Ishikawa (cell line): ENCODE measurements around the gene MITF.

Source experiments
- CEBPB ChIP-seq: IDR thresholded peaks from 2 replicates; pipeline ENCODE4 v1.6.1; 2012
- CREB1 ChIP-seq: IDR thresholded peaks from 2 replicates; pipeline ENCODE4 v1.6.1; 2012; ENCODE audit warnings: low read depth
- EGR1 ChIP-seq: IDR thresholded peaks from 2 replicates; pipeline ENCODE4 v1.6.1; 2012
- EP300 ChIP-seq: IDR thresholded peaks from 2 replicates; pipeline ENCODE4 v1.6.1; 2012; ENCODE audit warnings: borderline replicate concordance
- RAD21 ChIP-seq: IDR thresholded peaks from 2 replicates; pipeline ENCODE4 v1.6.1; 2012; ENCODE audit warnings: low read depth
- TCF12 ChIP-seq: IDR thresholded peaks from 2 replicates; pipeline ENCODE4 v1.6.1; 2012; ENCODE audit warnings: low read depth
- TEAD4 ChIP-seq: IDR thresholded peaks from 2 replicates; pipeline ENCODE4 v1.6.1; 2012
- YY1 ChIP-seq: IDR thresholded peaks from 2 replicates; pipeline ENCODE4 v1.6.1; 2012; ENCODE audit warnings: low read depth
- ZBTB7A ChIP-seq: IDR thresholded peaks from 2 replicates; pipeline ENCODE4 v1.6.1; 2012; ENCODE audit warnings: low read depth
- TF ChIP-seq, protein P1 (sequence below): IDR thresholded peaks from 2 replicates; pipeline ENCODE4 v1.6.1; 2012

GRCh38 chr3:69882560-69882959 is 143.3 kb downstream of the MITF start:
- TF ChIP-seq CREB1 (no peak), EGR1 (no peak), CEBPB (no peak), TEAD4 (no peak), YY1 (no peak), ZBTB7A (no peak), TCF12 (no peak), RAD21 (no peak), EP300 (no peak)
- TF ChIP-seq, protein P1, sequence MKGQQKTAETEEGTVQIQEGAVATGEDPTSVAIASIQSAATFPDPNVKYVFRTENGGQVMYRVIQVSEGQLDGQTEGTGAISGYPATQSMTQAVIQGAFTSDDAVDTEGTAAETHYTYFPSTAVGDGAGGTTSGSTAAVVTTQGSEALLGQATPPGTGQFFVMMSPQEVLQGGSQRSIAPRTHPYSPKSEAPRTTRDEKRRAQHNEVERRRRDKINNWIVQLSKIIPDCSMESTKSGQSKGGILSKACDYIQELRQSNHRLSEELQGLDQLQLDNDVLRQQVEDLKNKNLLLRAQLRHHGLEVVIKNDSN, result no peak
